ENCODE data around the gene NMRK2. TPM values are rescaled to one million over a fixed set of nuclear protein-coding genes. Genes with fewer than 3 reads are reported as not detected.

Gene NMRK2
- polyA plus RNA-seq, 1 of the 3 experiments (the other 2 are of a cell fraction) = not detected

DNA sequence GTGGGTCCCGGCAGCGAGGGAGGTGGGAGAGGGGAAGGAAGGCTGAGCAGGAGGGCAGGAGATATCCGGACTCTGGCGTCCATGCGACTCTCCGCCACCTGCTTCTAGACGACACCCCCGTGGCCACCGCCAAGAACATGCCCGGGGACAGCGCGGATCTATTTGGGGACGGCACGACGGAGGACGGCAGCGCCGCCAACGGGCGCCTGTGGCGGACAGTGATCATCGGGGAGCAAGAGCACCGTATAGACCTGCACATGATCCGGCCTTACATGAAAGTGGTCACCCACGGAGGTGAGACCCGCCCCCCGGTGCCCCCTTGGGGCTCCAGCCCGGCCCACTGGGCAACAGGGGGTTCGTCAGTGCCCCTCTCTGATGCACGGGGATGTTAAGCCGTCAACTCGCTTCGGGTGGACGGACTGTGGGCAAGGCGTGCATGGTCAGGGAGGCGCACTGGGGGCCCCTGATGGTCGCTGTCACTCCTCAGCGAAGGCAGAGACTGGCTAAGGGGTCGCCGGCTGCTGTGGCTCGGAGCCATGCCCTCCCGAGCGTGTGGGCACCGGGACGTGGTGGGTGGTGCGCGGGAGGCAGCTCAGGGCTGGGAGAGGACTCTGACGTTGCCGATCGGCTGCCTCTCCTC is 25.1 kb upstream of the NMRK2 start:
- Histone ChIP-seq H2AFZ (ENCODE audit: low read depth) (no peak overlapping the region), H3K36me3 (replicated peaks in 1 of 2; ENCODE audit: control insufficient read depth in 1 of 2, insufficient read depth in 2 of 2, low read length in 1 of 2) (no peaks in the 10 kb centered on the region), H4K20me1 (ENCODE audit: insufficient read depth) (no peaks in the 10 kb centered on the region), H3K27me3 (ENCODE audit: insufficient read depth) (no peaks in the 10 kb centered on the region), H3K4me1 (ENCODE audit: control insufficient read depth in 1 of 2, insufficient read depth in 2 of 2, low read depth in 1 of 2, low read length in 1 of 2) (no peaks in the 10 kb centered on the region), H3K4me2 (no peak overlapping the region), H3K4me3 (ENCODE audit: low read depth in 2 of 2, low read length in 1 of 2) (no peak overlapping the region), H3K9ac (no peak overlapping the region), H3K9me2 (no peaks in the 10 kb centered on the region), H3K27ac (ENCODE audit: low read depth in 2 of 2, low read length in 1 of 2) (no peak overlapping the region), H3F3A (replicated peaks; ENCODE audit: insufficient read depth) (no peaks in the 10 kb centered on the region), H3K79me2 (ENCODE audit: insufficient read depth) (no peaks in the 10 kb centered on the region), H3K9me3 (no peaks in the 10 kb centered on the region)
- POLR2A ChIA-PET = no interaction called here
- 72% methylated on average over 30 of the region's 50 CpGs for WGBS (ENCODE audit: low lambda C conversion rate)
- CTCF ChIA-PET = no interaction called here
- no peak for DNase-seq
- TF ChIP-seq TEAD4 (IDR thresholded peaks at IDR 0.05; ENCODE audit: borderline replicate concordance, insufficient read depth) (no peak), MEF2A (IDR thresholded peaks at IDR 0.05; ENCODE audit: borderline replicate concordance, low read depth) (no peak), NRF1 (IDR thresholded peaks at IDR 0.05; ENCODE audit: low read depth, low read length) (no peak), RFX5 (IDR thresholded peaks at IDR 0.05; ENCODE audit: low read length) (no peak), EP300 (IDR thresholded peaks at IDR 0.05; ENCODE audit: borderline replicate concordance in 1 of 2, low read depth in 1 of 2, low read length in 1 of 2) (no peak), MXI1 (IDR thresholded peaks at IDR 0.05; ENCODE audit: low read depth, low read length) (no peak), TAF1 (IDR thresholded peaks at IDR 0.05; ENCODE audit: borderline replicate concordance, low read depth, low read length) (no peak), SMC3 (IDR thresholded peaks at IDR 0.05; ENCODE audit: low read depth, low read length) (no peak), JUND (IDR thresholded peaks at IDR 0.05) (no peak), GABPA (IDR thresholded peaks at IDR 0.05; ENCODE audit: low read depth) (no peak), CHD2 (IDR thresholded peaks at IDR 0.05; ENCODE audit: low read length, partially characterized antibody) (no peak)
- TF ChIP-seq, protein P1, sequence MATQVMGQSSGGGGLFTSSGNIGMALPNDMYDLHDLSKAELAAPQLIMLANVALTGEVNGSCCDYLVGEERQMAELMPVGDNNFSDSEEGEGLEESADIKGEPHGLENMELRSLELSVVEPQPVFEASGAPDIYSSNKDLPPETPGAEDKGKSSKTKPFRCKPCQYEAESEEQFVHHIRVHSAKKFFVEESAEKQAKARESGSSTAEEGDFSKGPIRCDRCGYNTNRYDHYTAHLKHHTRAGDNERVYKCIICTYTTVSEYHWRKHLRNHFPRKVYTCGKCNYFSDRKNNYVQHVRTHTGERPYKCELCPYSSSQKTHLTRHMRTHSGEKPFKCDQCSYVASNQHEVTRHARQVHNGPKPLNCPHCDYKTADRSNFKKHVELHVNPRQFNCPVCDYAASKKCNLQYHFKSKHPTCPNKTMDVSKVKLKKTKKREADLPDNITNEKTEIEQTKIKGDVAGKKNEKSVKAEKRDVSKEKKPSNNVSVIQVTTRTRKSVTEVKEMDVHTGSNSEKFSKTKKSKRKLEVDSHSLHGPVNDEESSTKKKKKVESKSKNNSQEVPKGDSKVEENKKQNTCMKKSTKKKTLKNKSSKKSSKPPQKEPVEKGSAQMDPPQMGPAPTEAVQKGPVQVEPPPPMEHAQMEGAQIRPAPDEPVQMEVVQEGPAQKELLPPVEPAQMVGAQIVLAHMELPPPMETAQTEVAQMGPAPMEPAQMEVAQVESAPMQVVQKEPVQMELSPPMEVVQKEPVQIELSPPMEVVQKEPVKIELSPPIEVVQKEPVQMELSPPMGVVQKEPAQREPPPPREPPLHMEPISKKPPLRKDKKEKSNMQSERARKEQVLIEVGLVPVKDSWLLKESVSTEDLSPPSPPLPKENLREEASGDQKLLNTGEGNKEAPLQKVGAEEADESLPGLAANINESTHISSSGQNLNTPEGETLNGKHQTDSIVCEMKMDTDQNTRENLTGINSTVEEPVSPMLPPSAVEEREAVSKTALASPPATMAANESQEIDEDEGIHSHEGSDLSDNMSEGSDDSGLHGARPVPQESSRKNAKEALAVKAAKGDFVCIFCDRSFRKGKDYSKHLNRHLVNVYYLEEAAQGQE (IDR thresholded peaks at IDR 0.05; ENCODE audit: low read depth, low read length) = no peak
- TF ChIP-seq, protein P2, sequence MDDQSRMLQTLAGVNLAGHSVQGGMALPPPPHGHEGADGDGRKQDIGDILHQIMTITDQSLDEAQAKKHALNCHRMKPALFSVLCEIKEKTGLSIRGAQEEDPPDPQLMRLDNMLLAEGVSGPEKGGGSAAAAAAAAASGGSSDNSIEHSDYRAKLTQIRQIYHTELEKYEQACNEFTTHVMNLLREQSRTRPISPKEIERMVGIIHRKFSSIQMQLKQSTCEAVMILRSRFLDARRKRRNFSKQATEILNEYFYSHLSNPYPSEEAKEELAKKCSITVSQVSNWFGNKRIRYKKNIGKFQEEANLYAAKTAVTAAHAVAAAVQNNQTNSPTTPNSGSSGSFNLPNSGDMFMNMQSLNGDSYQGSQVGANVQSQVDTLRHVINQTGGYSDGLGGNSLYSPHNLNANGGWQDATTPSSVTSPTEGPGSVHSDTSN (IDR thresholded peaks at IDR 0.05) = no peak
- TF ChIP-seq, protein P3, sequence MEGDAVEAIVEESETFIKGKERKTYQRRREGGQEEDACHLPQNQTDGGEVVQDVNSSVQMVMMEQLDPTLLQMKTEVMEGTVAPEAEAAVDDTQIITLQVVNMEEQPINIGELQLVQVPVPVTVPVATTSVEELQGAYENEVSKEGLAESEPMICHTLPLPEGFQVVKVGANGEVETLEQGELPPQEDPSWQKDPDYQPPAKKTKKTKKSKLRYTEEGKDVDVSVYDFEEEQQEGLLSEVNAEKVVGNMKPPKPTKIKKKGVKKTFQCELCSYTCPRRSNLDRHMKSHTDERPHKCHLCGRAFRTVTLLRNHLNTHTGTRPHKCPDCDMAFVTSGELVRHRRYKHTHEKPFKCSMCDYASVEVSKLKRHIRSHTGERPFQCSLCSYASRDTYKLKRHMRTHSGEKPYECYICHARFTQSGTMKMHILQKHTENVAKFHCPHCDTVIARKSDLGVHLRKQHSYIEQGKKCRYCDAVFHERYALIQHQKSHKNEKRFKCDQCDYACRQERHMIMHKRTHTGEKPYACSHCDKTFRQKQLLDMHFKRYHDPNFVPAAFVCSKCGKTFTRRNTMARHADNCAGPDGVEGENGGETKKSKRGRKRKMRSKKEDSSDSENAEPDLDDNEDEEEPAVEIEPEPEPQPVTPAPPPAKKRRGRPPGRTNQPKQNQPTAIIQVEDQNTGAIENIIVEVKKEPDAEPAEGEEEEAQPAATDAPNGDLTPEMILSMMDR (IDR thresholded peaks at IDR 0.05) = no peak
- TF ChIP-seq, protein P4, sequence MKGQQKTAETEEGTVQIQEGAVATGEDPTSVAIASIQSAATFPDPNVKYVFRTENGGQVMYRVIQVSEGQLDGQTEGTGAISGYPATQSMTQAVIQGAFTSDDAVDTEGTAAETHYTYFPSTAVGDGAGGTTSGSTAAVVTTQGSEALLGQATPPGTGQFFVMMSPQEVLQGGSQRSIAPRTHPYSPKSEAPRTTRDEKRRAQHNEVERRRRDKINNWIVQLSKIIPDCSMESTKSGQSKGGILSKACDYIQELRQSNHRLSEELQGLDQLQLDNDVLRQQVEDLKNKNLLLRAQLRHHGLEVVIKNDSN (IDR thresholded peaks at IDR 0.05; ENCODE audit: borderline replicate concordance, low read depth) = no peak

Data from SK-N-SH (cell line).